Brain microvascular endothelial cell (primary cell): ENCODE measurements around the gene NTN4.
A peak's percentile ranks its signal among the peaks of the same experiment; 100 is the strongest.
"Not testable (repeated sequence)": the region's sequence is repeated elsewhere in the genome, so short reads cannot be mapped to it uniquely, and the experiment has no call there.

Source experiments
- DNase-seq: peaks from one replicate; pipeline ENCODE4 v3.0.0-alpha.2; 2020
- H3K27ac ChIP-seq: fragments of 250-450 bp; sonication (Bioruptor Pico); 2 replicates; pipeline ENCODE4 v1.5.1; 2020; ENCODE audit warnings: mild to moderate bottlenecking, moderate library complexity
- H3K27me3 ChIP-seq: fragments of 250-450 bp; sonication (Bioruptor Pico); replicated peaks from 2 replicates; pipeline ENCODE4 v1.5.1; 2020; ENCODE audit warnings: mild to moderate bottlenecking
- H3K36me3 ChIP-seq: fragments of 250-450 bp; sonication (Bioruptor Pico); replicated peaks from 2 replicates; pipeline ENCODE4 v1.5.1; 2020; ENCODE audit warnings: mild to moderate bottlenecking
- H3K4me3 ChIP-seq: 2 replicates; pipeline ENCODE4 v1.5.1; 2011; ENCODE audit warnings: low read depth, mild to moderate bottlenecking, control low read depth, low read length, moderate library complexity
- in situ Hi-C: cut with HindIII; loops from 2 replicates; pipeline ENCODE4 v1.10.0; 2017; ENCODE audit warnings: low sequenced_read_pairs, low pct_ligation_motif_present
- TF ChIP-seq, protein P1 (sequence below): IDR thresholded peaks from 2 replicates; pipeline ENCODE4 v1.5.1; 2011; ENCODE audit warnings: low read depth, mild to moderate bottlenecking, moderate library complexity, low read length, control low read depth, inconsistent platforms; ENCODE audit errors: missing control alignments

The NTN4 gene

GRCh38 chr12:95834572-95834971 is 44.0 kb upstream of the NTN4 start:
- Histone ChIP-seq H3K36me3 (no peaks in the 10 kb centered on the region), H3K27ac (no peak overlapping the region), H3K27me3 (no peaks in the 10 kb centered on the region), H3K4me3 (no peak overlapping the region)
- TF ChIP-seq, protein P1, sequence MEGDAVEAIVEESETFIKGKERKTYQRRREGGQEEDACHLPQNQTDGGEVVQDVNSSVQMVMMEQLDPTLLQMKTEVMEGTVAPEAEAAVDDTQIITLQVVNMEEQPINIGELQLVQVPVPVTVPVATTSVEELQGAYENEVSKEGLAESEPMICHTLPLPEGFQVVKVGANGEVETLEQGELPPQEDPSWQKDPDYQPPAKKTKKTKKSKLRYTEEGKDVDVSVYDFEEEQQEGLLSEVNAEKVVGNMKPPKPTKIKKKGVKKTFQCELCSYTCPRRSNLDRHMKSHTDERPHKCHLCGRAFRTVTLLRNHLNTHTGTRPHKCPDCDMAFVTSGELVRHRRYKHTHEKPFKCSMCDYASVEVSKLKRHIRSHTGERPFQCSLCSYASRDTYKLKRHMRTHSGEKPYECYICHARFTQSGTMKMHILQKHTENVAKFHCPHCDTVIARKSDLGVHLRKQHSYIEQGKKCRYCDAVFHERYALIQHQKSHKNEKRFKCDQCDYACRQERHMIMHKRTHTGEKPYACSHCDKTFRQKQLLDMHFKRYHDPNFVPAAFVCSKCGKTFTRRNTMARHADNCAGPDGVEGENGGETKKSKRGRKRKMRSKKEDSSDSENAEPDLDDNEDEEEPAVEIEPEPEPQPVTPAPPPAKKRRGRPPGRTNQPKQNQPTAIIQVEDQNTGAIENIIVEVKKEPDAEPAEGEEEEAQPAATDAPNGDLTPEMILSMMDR = no peak
- no peak for DNase-seq
- in situ Hi-C loops = no loop called here

GRCh38 chr12:95830335-95831089 is 39.9 kb upstream of the NTN4 start:
- TF ChIP-seq, protein P1 = no peak
- no peak overlapping the region for H3K27ac ChIP-seq
- no peak for DNase-seq
- in situ Hi-C loops = no loop called here
- H3K27me3 ChIP-seq = no peaks in the 10 kb centered on the region
- H3K36me3 ChIP-seq = no peaks in the 10 kb centered on the region
- H3K4me3 ChIP-seq = no peak overlapping the region

DNA sequence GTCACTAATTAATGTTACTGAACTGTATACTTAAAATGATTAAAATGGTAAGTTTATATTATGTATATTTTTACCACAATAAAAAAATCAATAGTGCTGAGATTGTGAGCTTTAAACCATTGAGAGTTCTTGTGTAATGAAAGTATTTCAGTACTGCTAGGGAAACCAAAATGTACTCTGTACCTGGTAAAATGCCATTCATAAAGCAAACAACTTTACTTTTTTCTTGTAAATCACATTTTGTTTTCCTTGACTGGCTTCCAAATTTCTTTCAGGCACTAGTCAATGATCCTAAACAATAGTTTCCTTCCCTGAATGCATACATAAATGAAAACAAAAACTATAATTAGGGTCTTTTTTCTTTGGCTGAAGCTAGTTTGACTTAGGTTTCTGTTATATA is 38.8 kb upstream of the NTN4 start:
- Histone ChIP-seq H3K27ac (no peak overlapping the region), H3K36me3 (no peaks in the 10 kb centered on the region), H3K4me3 (no peak overlapping the region), H3K27me3 (no peaks in the 10 kb centered on the region)
- in situ Hi-C loops = no loop called here
- no peak for DNase-seq
- TF ChIP-seq, protein P1 = no peak

- no peaks in the 10 kb centered on the region for H3K36me3 ChIP-seq
- TF ChIP-seq, protein P1 = peak; percentile 71
- DNase-seq = peak; percentile 49
- H3K27ac ChIP-seq = no peak overlapping the region
- no peaks in the 10 kb centered on the region for H3K27me3 ChIP-seq
- in situ Hi-C loops = loop anchor here (25.0 kb wide), 1 partner anchor 208 kb away; no protein-coding TSS in a partner anchor
- no peak overlapping the region for H3K4me3 ChIP-seq
Observed at GRCh38 chr12:95820096-95820703, 29.6 kb upstream of the NTN4 start.

GRCh38 chr12:95815632-95816212 is 25.2 kb upstream of the NTN4 start:
- Histone ChIP-seq H3K36me3 (no peaks in the 10 kb centered on the region), H3K4me3 (no peak overlapping the region), H3K27me3 (no peaks in the 10 kb centered on the region), H3K27ac (no peak overlapping the region)
- TF ChIP-seq, protein P1 = peak; percentile 53
- DNase-seq = no peak
- in situ Hi-C loops = loop anchor here (25.0 kb wide), 1 partner anchor 203 kb away; no protein-coding TSS in a partner anchor

DNA sequence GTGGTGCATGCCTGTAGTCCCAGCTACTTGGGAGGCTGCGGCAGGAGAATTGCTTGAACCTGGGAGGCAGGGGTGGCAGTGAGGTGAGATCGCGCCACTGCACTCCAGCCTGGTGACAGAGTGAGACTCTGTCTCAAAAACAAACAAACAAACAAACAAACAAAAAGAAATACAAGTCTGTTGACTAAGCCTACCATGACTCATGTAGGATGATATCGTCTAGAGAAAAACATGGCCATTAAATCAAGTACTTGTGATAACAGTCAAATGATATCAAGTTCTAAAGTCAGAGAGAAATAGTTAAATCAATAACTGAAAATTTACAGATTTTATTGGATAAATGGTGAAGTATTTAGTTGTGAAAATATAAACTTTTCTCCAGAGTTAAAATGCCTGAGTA is 21.6 kb upstream of the NTN4 start:
- not testable (repeated sequence) for DNase-seq, H3K36me3 ChIP-seq, H3K27me3 ChIP-seq, H3K27ac ChIP-seq, H3K4me3 ChIP-seq
- in situ Hi-C loops = loop anchor here (25.0 kb wide), 1 partner anchor 200 kb away; no protein-coding TSS in a partner anchor
